BLaER1 treated with 17β-estradiol and CSF1 and Interleukin-3, amounts not matched to agents 10 nM and 100 nM (cell line): ENCODE data around the gene GALNT18.

Experiments used
- H3K27ac ChIP-seq, 11 experiments: shearing (Covaris generic); formaldehyde crosslinking; 2 replicates each; pipeline ENCODE4 v1.8.1; 2022
- H3K27me3 ChIP-seq, 11 experiments: shearing (Covaris generic); formaldehyde crosslinking; 2 replicates each; pipeline ENCODE4 v1.8.1; 2022
- H3K36me3 ChIP-seq, 11 experiments: shearing (Covaris generic); formaldehyde crosslinking; 2 replicates each; pipeline ENCODE4 v1.8.1; 2022
- H3K4me1 ChIP-seq, 10 experiments: shearing (Covaris generic); formaldehyde crosslinking; 2 replicates each; pipeline ENCODE4 v1.8.1; 2022
- H3K4me2 ChIP-seq, 11 experiments: shearing (Covaris generic); formaldehyde crosslinking; 2 replicates each; pipeline ENCODE4 v1.8.1; 2022
- H3K4me3 ChIP-seq, 10 experiments: shearing (Covaris generic); formaldehyde crosslinking; 2 replicates each; pipeline ENCODE4 v1.8.1; 2022
- H3K9ac ChIP-seq, 11 experiments: shearing (Covaris generic); formaldehyde crosslinking; 2 replicates each; pipeline ENCODE4 v1.8.1; 2022
- H3K9me3 ChIP-seq, 11 experiments: shearing (Covaris generic); formaldehyde crosslinking; replicated peaks in 1 of 11; 2 replicates each; pipeline ENCODE4 v1.8.1; 2022
- H4K20me1 ChIP-seq, 11 experiments: shearing (Covaris generic); formaldehyde crosslinking; 2 replicates each; pipeline ENCODE4 v1.8.1; 2022
- Cebpa-rat ChIP-seq, 11 experiments: shearing (Covaris generic); IDR thresholded peaks; 2 replicates each; pipeline ENCODE4 v1.8.1; 2022

The GALNT18 gene

DNA sequence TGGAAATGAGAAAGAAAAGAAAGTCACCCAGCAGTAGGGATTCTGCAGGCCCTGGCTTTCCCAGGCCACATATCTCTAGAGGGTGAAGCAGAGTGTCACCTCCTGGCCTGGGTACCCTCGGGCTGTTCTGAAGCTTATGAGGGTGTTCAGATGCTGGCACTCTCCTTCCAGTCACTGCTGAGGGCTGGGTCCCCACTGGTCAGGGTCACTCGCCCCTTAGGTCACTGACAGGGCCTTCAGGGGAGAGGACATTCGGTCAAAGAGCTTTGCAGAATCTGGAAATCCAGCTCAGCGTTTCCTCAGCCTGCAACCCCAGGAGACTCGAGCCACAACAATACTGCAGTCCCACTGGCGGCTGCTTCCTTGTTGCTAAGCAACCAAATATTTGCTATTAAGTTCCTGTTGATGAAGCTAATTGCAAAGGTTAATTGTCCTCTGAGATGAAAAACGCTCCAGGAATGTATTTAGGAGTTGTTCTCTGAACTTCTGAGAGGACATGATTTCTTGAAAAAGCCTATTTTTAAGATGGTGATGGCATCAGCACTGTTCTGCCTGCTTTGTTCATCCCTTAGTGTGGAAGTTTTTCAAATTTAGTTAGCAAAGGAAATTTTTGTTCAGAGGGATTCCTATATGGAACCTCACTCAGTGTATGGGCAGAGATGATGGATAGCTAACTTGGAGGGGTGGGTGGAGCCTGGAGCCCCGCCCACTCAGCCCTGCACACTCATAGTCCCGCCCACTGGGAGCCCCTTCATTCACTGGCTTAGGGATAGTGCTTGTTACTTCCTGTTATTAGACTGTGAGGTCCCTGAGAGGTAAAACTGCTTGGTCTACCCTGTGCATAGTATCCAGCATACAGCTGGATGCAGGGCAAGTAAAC is 378.0 kb downstream of the GALNT18 start:
- H3K9me3 ChIP-seq: 0 out of 22 replicates have a peak, but pooled peaks cover 0 to 5% (median 0%) of the 10 kb centered on the region in 11 experiments
- no peaks in the 10 kb centered on the region for H3K27me3 ChIP-seq
- H3K9ac ChIP-seq: peak overlapping the region in 5 of 11 experiments; percentile 4 to 33 (median 17); a peak in 4 of 22 replicates
- peak overlapping the region; percentile 4 to 80 (median 50); a peak in 20 of 22 replicates for H3K4me2 ChIP-seq
- H3K36me3 ChIP-seq: no peaks in the 10 kb centered on the region
- TF ChIP-seq Cebpa-rat (IDR thresholded peaks at IDR 0.05): peak in 1 of 11 experiments; percentile 16; a peak in 1 of 22 replicates
- peak overlapping the region in 4 of 11 experiments; percentile 43 to 67 (median 64); a peak in 6 of 22 replicates for H3K27ac ChIP-seq
- no peaks in the 10 kb centered on the region for H4K20me1 ChIP-seq
- no peak overlapping the region for H3K4me3 ChIP-seq
- H3K4me1 ChIP-seq: peaks cover 5 to 19% (median 16%) of the 10 kb centered on the region in 10 experiments; a peak in 17 of 20 replicates

DNA sequence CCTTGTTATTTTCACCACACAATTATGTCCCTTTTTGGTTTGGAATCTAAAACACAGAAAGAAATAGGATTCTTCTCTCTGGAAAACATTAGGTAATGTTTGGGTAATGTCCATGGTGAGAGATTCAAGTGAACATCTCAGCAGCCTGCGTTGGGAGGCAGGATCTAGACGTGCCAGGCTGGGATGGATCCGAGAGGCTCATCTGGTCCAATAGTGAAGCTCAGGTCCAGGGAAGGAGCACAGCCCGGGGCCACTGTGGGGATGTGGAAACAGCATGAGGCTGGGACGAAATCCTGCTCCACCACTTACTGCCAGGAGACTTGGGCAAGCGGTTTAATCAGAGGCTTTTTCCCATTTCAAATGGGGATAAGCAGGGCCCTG is 378.6 kb downstream of the GALNT18 start:
- H3K4me3 ChIP-seq: no peak overlapping the region
- H3K9ac ChIP-seq: peak overlapping the region in 5 of 11 experiments; percentile 4 to 33 (median 17); a peak in 3 of 22 replicates
- TF ChIP-seq Cebpa-rat (IDR thresholded peaks at IDR 0.05): no peak
- peak overlapping the region in 3 of 11 experiments; percentile 63 to 67 (median 64); a peak in 4 of 22 replicates for H3K27ac ChIP-seq
- H3K4me2 ChIP-seq: peak overlapping the region; percentile 4 to 80 (median 50); a peak in 18 of 22 replicates
- no peaks in the 10 kb centered on the region for H4K20me1 ChIP-seq
- no peaks in the 10 kb centered on the region for H3K36me3 ChIP-seq
- peaks cover 5 to 19% (median 16%) of the 10 kb centered on the region in 10 experiments; a peak in 17 of 20 replicates for H3K4me1 ChIP-seq
- 0 out of 22 replicates have a peak, but pooled peaks cover 0 to 5% (median 0%) of the 10 kb centered on the region in 11 experiments for H3K9me3 ChIP-seq
- no peaks in the 10 kb centered on the region for H3K27me3 ChIP-seq

DNA sequence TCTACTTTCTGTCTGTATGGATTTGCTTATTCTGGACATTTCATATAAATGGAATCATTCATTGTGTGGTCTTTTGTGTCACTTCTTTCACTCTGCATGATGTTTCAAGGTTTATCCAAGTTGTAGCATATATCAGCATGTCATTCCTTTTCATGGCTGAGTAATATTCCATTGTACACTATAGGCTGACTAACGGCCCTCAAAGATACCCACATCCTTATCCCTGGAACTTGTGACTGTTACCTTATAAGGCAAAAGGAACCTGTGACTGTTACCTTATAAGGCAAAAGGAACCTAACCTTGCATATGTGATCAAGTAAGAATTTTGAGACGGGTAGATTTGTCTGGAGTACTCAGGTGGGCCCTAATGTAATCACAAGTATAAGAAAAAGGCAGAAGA is 380.5 kb downstream of the GALNT18 start:
- H3K36me3 ChIP-seq: no peaks in the 10 kb centered on the region
- H3K27ac ChIP-seq: no peak overlapping the region
- H3K4me2 ChIP-seq: no peak overlapping the region
- no peak overlapping the region for H3K9ac ChIP-seq
- peaks cover 5 to 19% (median 16%) of the 10 kb centered on the region in 10 experiments; a peak in 17 of 20 replicates for H3K4me1 ChIP-seq
- H3K4me3 ChIP-seq: no peak overlapping the region
- H3K27me3 ChIP-seq: no peaks in the 10 kb centered on the region
- 0 out of 22 replicates have a peak, but pooled peaks cover 0 to 5% (median 0%) of the 10 kb centered on the region in 11 experiments for H3K9me3 ChIP-seq
- H4K20me1 ChIP-seq: no peaks in the 10 kb centered on the region
- TF ChIP-seq Cebpa-rat (IDR thresholded peaks at IDR 0.05): no peak

DNA sequence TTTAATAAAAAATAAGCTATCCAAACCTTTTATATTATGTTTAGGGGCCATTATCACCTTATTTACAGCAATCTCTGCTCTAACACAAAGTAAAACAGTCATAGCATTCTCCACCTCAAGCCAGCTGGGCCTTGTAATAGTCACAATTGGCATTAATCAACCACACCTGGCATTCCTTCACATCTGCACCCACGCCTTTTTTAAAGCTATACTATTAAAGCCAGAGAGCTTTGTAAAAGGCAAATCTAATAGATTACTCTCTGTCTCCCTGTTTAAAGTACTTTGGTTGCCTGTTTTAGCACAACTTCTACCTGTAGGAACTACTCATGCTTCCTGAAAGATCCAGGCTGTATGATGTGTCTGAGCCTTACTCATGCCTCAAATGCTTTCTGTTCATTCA is 381.8 kb downstream of the GALNT18 start:
- 0 out of 22 replicates have a peak, but pooled peaks cover 0 to 5% (median 0%) of the 10 kb centered on the region in 11 experiments for H3K9me3 ChIP-seq
- H3K27me3 ChIP-seq: no peaks in the 10 kb centered on the region
- no peak overlapping the region for H3K27ac ChIP-seq
- no peak overlapping the region for H3K4me2 ChIP-seq
- TF ChIP-seq Cebpa-rat (IDR thresholded peaks at IDR 0.05): no peak
- H3K4me3 ChIP-seq: no peak overlapping the region
- H3K9ac ChIP-seq: no peak overlapping the region
- H4K20me1 ChIP-seq: no peaks in the 10 kb centered on the region
- peaks cover 5 to 19% (median 16%) of the 10 kb centered on the region in 10 experiments; a peak in 17 of 20 replicates for H3K4me1 ChIP-seq
- H3K36me3 ChIP-seq: no peaks in the 10 kb centered on the region

DNA sequence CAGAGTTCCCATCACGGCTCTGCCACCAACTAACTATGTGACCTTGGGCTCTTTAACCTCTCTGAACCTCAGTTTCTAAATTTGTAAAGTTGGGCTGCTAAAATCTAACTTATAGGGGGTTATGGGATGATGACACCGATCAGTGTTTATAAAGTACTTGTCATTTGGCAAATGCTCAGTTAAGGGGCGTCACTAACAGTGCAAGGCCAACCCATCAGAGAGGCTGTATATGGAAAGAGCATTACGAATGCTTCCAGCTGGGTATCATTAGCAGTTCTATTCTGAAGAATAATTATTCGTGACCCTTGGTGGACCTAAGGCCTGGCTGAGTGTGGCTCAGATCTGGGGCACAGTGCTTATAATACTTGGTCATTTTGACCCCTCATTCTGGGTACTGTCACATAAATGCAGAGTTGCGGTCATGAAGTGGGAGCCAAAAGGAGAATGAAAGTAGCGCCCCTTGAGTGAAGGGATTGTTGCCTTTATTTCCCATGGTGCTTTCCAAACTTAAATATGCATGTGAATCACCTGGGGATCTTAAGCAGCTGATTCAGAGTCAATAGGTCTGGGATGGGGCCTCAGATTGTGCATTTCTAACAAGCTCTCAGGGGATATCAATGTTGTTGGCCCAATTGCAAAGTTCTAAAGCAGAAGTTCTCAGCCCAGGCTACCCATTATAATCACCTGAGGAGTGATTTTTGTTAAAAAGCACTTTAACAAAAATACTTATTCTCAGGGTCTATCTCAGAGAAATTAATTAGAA is 384.6 kb downstream of the GALNT18 start:
- Histone ChIP-seq H3K27ac (no peak overlapping the region), H3K36me3 (no peaks in the 10 kb centered on the region), H3K4me3 (no peak overlapping the region), H3K9ac (no peak overlapping the region), H3K4me1 (no peaks in the 10 kb centered on the region), H3K27me3 (no peaks in the 10 kb centered on the region), H4K20me1 (no peaks in the 10 kb centered on the region), H3K4me2 (no peak overlapping the region), H3K9me3 (0 out of 22 replicates have a peak, but pooled peaks cover 0 to 5% (median 0%) of the 10 kb centered on the region in 11 experiments)
- TF ChIP-seq Cebpa-rat (IDR thresholded peaks at IDR 0.05): no peak

DNA sequence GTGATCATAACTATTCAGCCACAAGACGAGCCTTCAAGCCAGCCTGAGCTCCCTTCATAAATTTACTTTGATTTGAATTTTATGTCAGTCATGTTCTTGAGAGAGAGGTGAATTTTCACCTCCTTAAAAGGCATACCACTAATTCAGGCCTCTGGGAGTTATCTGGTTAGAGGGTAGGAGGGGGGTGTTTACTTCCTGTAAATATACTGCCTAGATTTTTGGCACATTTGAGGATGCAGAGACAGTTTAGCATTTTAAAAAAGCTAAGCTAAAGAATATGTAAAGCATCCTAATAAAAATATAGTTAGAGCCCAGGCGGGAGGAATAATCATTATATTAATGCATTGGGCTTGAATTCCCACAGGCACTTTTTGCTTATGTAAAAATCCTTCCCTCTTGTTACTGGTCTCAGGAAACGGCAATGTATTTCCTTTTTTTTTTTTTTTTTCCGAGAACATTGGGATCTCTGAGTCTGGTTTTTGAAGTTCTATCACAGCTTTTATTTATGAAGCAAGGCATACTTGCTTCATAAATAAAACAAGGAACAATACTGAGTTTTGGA is 385.2 kb downstream of the GALNT18 start:
- Histone ChIP-seq H3K4me3 (no peak overlapping the region), H3K4me2 (no peak overlapping the region), H3K9ac (no peak overlapping the region), H3K9me3 (0 out of 22 replicates have a peak, but pooled peaks cover 0 to 5% (median 0%) of the 10 kb centered on the region in 11 experiments), H4K20me1 (no peaks in the 10 kb centered on the region), H3K4me1 (no peaks in the 10 kb centered on the region), H3K27me3 (no peaks in the 10 kb centered on the region), H3K27ac (no peak overlapping the region), H3K36me3 (no peaks in the 10 kb centered on the region)
- TF ChIP-seq Cebpa-rat (IDR thresholded peaks at IDR 0.05): no peak

DNA sequence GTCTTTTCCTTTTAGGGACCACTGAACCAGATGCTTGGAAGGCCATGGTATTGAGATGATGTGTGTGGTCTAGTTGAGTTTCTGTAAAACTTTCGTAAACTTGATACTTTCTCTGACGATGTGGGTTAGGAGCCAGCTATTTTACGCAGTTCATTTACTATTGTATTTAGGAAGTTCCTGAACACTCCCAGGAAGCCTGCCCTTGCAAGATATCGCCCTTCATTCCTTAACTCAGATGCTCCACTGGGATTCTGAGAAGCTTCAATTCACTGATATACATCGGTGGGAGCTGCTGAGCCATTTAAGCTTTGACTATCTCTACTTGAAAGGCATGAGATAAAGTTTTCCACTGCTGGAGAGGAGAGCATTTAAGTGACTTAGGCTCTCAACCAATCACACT is 390.0 kb downstream of the GALNT18 start:
- Histone ChIP-seq H4K20me1 (no peaks in the 10 kb centered on the region), H3K27me3 (no peaks in the 10 kb centered on the region), H3K9me3 (no peaks in the 10 kb centered on the region), H3K4me1 (no peaks in the 10 kb centered on the region), H3K4me3 (no peak overlapping the region), H3K27ac (no peak overlapping the region), H3K9ac (no peak overlapping the region), H3K36me3 (no peaks in the 10 kb centered on the region), H3K4me2 (no peak overlapping the region)
- TF ChIP-seq Cebpa-rat (IDR thresholded peaks at IDR 0.05): no peak

DNA sequence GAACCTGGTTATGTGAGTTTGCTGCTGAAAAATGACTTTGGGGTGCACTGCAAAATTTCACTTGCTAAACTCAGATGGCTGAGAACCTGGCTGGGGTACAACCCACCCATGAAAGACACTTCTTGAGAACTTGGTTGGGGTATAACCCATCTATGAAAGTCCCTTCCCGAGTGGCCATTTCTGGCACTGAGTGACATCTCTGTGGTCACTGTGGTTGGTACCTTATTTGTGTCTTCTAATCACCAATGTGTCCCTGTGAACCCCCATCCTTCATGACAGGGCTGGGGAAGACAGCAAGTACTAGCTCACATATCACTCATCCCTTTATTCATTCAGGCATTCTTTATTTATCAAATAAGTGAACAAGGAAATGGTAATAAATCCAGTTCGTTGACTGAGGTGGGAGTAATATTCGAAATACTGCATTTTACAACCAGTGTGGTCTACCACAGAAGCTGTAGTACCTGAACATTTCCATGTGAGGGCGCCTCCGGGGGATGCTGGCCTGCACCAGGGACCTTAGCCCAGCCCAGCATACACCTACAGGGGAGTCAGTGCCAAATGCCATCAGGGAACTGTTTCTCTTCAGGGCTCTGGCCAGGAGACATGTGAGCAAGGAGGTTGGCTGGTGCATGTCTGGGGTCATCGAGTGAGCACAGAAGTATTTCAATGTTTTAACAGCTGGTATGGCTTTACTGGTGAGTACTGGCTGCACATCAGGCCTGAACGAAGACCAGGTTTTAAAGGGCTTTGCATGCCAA is 390.8 kb downstream of the GALNT18 start:
- H4K20me1 ChIP-seq: no peaks in the 10 kb centered on the region
- H3K9ac ChIP-seq: no peak overlapping the region
- H3K4me3 ChIP-seq: no peak overlapping the region
- TF ChIP-seq Cebpa-rat (IDR thresholded peaks at IDR 0.05): no peak
- no peaks in the 10 kb centered on the region for H3K4me1 ChIP-seq
- H3K27me3 ChIP-seq: no peaks in the 10 kb centered on the region
- H3K36me3 ChIP-seq: no peaks in the 10 kb centered on the region
- H3K4me2 ChIP-seq: no peak overlapping the region
- H3K9me3 ChIP-seq: peaks cover 0 to 7% (median 0%) of the 10 kb centered on the region in 11 experiments; a peak in 3 of 22 replicates
- H3K27ac ChIP-seq: no peak overlapping the region
